Measurements from ENCODE around the gene ARMH4. TPM values are rescaled to one million over a fixed set of nuclear protein-coding genes. Genes with fewer than 3 reads are reported as not detected.

The ARMH4 gene
- total RNA-seq, 1 donor, result 3.0 TPM

DNA sequence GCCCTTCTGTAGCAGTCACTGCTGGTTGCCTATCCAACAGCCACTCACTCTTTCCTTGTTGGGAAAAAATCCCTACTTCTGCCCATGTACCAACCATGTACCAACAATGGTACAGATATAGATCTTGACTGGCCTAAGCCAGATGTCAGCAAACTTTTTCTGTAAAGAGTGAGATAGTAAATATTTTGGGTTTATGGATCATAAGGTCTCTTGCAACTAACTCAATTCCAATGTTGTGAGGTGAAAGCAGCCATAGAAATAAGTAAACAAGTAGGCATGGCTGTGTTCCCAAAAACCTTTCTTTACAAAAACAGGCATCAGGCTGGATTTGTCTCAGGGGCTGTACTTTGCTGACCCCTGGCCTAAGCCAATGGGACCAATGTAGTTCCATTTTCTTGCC lies 73.5 kb downstream of the ARMH4 start:
- peak; percentile 22 for DNase-seq (ENCODE audit: low read depth)
- no peak overlapping the region for H3K4me3 ChIP-seq (ENCODE audit: low read depth, low read length)
- TF ChIP-seq, protein P1, sequence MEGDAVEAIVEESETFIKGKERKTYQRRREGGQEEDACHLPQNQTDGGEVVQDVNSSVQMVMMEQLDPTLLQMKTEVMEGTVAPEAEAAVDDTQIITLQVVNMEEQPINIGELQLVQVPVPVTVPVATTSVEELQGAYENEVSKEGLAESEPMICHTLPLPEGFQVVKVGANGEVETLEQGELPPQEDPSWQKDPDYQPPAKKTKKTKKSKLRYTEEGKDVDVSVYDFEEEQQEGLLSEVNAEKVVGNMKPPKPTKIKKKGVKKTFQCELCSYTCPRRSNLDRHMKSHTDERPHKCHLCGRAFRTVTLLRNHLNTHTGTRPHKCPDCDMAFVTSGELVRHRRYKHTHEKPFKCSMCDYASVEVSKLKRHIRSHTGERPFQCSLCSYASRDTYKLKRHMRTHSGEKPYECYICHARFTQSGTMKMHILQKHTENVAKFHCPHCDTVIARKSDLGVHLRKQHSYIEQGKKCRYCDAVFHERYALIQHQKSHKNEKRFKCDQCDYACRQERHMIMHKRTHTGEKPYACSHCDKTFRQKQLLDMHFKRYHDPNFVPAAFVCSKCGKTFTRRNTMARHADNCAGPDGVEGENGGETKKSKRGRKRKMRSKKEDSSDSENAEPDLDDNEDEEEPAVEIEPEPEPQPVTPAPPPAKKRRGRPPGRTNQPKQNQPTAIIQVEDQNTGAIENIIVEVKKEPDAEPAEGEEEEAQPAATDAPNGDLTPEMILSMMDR (IDR thresholded peaks at IDR 0.05; ENCODE audit: insufficient read depth, low read depth, low read length), result no peak

- no peak overlapping the region for H3K4me3 ChIP-seq (ENCODE audit: low read depth, low read length)
- DNase-seq (ENCODE audit: low read depth), result peak; percentile 65
- TF ChIP-seq, protein P1 (IDR thresholded peaks at IDR 0.05; ENCODE audit: insufficient read depth, low read depth, low read length), result no peak
Measured at GRCh38 chr14:58078068-58078467, 73.9 kb downstream of the ARMH4 start.

GRCh38 chr14:58077621-58078020 lies 74.4 kb downstream of the ARMH4 start:
- peak; percentile 19 for DNase-seq (ENCODE audit: low read depth)
- TF ChIP-seq, protein P1 (IDR thresholded peaks at IDR 0.05; ENCODE audit: insufficient read depth, low read depth, low read length), result no peak
- no peak overlapping the region for H3K4me3 ChIP-seq (ENCODE audit: low read depth, low read length)

DNA sequence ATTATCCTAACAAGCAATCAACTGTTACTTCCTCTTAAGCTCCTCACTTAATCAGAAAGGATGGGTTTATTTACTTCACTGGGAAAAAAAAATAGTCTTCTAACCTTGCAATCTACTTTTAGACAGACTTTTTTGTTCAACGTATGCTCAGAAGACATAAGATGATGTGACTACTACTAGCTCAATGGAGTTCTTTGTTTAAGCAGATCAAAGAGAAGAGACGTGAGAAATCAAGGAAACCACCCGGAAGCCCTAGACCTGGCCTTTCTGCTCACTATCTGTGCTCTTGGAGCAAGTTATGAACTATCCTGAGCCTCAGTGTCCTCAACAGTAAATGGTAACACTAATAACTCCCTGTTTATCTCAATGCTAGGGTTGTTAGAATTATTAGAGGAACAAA lies 78.5 kb downstream of the ARMH4 start:
- TF ChIP-seq, protein P1 (IDR thresholded peaks at IDR 0.05; ENCODE audit: insufficient read depth, low read depth, low read length), result no peak
- no peak overlapping the region for H3K4me3 ChIP-seq (ENCODE audit: low read depth, low read length)
- DNase-seq (ENCODE audit: low read depth), result no peak

GRCh38 chr14:58072288-58073071 lies 79.5 kb downstream of the ARMH4 start:
- TF ChIP-seq, protein P1 (IDR thresholded peaks at IDR 0.05; ENCODE audit: insufficient read depth, low read depth, low read length), result peak; percentile 73
- DNase-seq (ENCODE audit: low read depth), result peak; percentile 69
- H3K4me3 ChIP-seq (ENCODE audit: low read depth, low read length), result no peak overlapping the region

- TF ChIP-seq, protein P1 (IDR thresholded peaks at IDR 0.05; ENCODE audit: insufficient read depth, low read depth, low read length), result no peak
- H3K4me3 ChIP-seq (ENCODE audit: low read depth, low read length), result no peak overlapping the region
- no peak for DNase-seq (ENCODE audit: low read depth)
Measured at GRCh38 chr14:58071341-58071740, 80.7 kb downstream of the ARMH4 start.

- TF ChIP-seq, protein P1 (IDR thresholded peaks at IDR 0.05; ENCODE audit: insufficient read depth, low read depth, low read length), result no peak
Measured at GRCh38 chr14:58068306-58068705, 83.7 kb downstream of the ARMH4 start.

More at GRCh38 chr14:58068306-58068705, 83.7 kb downstream of the ARMH4 start:
- DNase-seq (ENCODE audit: low read depth), result no peak
- H3K4me3 ChIP-seq (ENCODE audit: low read depth, low read length), result no peak overlapping the region
